GM21390 (cell line): ENCODE data around the gene RNF175.

Source experiments
- ATAC-seq: cut with Tn5 transposase; IDR thresholded peaks from one replicate; pipeline ENCODE4 v1.9.1; 2021; ENCODE audit not compliant: unreplicated experiment

The RNF175 gene

GRCh38 chr4:153785910-153786721, 26.3 kb upstream of the RNF175 start:
- no peak for ATAC-seq

DNA sequence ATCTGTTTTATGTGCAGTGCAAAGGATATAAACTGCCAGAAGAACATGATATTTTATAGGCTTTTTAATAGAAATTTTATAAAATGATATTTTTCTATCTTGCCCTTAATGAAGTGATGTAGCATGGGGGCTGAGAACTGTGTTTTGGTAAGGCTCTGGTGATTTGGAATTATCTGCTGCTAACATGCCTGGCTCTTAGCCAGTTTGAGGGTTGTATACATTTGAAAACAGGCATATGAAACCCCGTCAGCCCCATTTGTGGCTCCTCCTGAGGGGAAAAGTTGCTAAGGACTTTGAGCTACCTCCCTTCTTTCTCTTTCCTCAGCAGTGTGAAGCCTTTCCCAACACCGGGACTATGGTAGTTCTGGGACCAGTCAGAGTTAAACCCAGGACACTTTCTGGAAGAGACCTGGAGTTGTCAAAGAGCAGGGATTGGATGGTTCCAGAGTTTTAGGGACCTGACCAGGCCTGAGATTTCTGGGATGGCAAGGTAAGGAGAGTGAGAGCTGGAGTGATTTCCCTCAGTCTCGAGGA, 24.4 kb upstream of the RNF175 start:
- ATAC-seq, result no peak

GRCh38 chr4:153782581-153782980, 22.8 kb upstream of the RNF175 start:
- no peak for ATAC-seq

GRCh38 chr4:153781717-153782416, 22.0 kb upstream of the RNF175 start:
- no peak for ATAC-seq

- ATAC-seq, result no peak
These were observed 21.5 kb upstream of the RNF175 start for GRCh38 chr4:153781280-153781679.

DNA sequence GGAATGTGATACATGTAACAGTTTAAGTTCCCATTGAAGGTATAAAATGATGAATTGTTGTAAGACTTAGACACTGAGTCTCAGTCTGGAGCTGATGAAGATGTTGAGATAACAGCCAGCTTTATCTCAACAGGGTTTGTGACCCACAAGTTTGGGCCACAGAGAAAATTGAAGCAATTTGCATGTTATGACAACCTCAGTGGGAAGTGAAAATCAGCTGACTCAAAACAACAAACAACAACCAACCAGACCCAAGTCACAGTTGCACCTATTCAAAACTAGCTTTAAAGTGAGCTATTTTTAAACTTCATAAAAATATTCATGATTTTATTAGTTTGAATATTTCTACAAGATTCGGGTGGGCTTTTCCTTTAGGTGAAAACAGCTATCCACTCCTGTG, 21.1 kb upstream of the RNF175 start:
- peak; percentile 80 for ATAC-seq

- no peak for ATAC-seq
These were observed 20.4 kb upstream of the RNF175 start for GRCh38 chr4:153780221-153780620.

DNA sequence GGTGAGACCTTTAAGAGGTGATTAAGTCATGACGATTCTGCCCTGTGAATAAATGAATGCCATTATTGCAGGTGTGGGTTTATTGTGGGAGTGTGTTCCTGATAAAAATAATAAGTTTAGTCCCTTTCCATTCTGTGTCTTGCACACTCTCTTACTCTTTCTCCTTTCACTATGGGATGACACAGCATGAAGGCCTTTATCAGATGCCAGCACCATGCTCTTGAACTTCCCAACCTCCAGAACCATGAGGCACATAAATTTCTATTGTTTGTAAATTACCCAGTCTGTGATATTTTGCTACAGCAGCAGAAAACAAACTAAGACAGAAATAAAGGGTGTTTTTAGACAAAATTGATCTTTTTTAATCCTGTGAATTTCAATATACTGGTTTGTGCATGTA, 18.6 kb upstream of the RNF175 start:
- ATAC-seq, result no peak

DNA sequence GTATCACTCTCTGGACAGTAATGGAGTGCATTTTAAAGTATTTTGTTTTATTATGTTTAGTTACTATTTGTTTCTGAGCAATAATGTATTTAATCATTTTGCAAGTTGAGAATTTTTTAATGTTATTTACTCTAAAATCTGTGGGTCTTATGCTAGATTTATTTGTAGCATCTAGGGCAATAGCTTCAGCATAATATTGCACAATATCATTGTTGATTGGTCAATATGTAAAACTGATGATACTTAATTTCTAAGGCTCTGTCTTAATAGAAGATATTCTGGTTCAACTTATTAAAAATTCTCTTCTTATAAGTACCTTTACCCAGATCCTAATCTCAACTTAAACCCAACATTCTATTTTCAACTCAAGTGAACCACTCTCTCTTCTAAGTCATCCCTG, 17.6 kb upstream of the RNF175 start:
- no peak for ATAC-seq

GRCh38 chr4:153776601-153777000, 16.8 kb upstream of the RNF175 start:
- ATAC-seq, result no peak

DNA sequence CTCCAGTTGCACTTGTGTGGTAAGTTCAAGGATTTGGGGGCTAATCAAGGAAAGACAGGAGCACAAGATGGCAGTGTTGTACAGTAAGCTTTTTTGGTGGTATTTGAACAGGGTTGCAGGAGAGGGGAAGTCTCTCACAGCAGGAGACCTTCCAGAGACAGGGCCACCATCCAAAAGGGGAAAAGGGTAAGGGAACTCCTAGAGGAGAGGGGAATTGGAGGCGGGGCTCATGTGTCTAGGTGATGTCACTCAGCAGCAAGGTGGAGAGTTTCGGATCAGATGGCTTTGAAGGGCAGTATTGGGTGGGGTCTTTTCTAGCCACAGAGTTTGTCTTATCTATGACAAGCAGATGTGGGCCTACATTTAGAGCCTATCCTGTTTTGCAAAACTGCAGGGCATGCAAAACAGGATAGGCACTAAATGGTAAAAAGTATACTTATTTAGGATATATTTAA, 13.4 kb upstream of the RNF175 start:
- no peak for ATAC-seq

- ATAC-seq, result no peak
These were observed 11.2 kb upstream of the RNF175 start for GRCh38 chr4:153771046-153771445.

DNA sequence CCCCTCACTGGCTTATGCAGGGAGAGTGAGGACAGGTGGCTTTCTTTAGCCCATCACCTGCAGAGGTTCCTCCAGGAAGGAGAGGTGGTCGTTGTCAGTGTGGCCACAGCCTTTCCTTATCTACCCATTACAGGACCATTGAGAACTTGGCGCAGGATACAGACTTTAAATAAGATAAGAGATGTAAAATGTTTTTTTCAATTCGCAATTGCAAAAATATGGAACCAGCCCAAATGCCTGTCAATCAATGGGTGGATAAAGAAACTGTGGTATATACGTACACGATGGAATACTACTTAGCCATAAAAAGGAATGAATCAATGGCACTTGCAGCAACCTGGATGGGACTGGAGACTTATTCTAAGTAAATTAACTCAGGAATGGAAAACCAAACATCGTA, 6.9 kb upstream of the RNF175 start:
- no peak for ATAC-seq

DNA sequence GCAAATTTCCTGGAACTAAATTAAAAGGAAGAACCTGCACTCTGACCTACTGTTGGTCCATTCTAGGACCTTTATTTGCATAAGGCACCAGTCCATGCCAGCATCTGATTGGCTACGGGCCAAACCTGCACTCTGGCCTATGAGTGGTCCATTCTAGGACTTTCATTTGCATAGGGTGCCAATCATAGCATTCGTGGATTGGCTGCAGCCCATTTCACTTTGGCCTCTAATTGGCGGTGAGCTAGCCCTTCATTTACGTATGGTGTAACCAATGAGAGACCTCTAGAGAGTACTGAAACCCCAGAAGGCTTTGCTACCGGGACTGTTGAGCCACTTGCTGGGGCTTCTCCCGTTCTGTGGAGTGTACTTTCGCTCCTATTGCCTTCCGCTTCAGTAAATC, 6.1 kb upstream of the RNF175 start:
- ATAC-seq, result no peak

DNA sequence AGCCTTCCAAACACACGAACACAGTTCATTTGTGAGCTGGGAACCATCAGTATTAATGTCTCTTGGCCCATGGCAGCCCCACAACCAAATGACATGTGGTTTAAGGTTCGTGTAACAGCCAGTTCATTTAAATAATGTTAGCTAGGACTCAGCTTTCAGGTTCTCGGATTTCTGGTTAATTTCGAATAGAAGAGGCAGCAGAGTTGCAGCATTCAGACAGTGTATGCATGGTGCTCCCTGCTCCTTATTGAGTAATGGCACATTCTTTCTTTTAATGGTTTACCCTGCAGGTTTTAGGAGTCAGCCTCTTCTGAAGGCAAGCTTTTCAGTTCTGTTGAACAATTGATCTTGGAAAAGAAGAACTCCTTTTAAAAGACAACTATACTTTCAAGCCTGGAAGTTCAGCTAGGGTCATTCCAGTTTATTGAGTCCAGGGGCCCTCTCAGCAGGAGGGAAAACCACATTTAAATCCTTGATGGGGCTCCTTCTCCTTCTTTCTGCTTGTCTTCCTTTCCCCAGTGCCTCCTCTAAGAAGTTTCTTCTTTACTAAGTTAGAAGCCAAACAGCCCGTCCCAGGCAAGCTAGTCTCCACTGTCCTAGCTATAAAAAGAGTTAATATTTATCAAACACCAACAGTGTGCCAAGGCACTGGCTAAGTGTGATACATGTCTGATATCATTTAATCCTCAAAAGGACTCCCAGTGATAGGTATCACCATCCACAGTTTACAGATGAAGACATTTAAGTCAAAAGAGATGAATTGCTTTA, 5.0 kb upstream of the RNF175 start:
- ATAC-seq, result no peak

- ATAC-seq, result no peak
These were observed 3.6 kb upstream of the RNF175 start for GRCh38 chr4:153763404-153763803.

DNA sequence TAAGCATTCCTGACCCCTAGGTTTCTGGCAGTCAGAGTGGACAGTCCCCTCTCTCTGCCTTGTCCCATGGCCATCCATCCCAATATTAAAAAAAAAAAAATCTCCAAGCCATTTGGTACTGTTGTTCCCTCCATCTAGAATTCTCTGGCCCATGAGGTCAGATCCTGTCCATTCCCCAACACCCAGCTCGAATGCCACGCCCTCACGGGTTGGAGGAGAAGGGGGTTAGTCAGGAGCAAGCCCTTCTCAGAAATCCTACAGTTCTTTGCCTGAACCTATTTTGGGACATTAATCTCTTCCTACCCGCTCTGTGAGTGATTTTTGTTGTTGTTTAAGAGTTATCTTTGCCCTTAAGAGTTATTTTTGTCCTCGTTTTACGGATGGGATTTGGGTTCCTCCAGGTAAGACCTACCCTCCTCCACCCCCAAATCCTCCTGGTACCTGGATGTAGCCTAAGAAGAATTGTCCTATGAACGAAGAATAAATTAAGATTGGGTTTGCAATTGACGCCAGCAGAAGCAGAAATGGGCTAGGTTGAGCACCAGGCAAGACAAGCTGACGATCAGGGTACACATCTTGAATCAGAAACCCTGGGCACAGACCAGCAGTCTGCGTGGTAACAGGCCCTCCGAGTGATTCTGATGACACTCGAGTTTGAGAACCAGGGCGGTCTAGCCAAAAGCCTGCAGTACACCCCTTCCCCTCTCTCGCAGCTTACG, 977 bp downstream of the RNF175 start:
- no peak for ATAC-seq

DNA sequence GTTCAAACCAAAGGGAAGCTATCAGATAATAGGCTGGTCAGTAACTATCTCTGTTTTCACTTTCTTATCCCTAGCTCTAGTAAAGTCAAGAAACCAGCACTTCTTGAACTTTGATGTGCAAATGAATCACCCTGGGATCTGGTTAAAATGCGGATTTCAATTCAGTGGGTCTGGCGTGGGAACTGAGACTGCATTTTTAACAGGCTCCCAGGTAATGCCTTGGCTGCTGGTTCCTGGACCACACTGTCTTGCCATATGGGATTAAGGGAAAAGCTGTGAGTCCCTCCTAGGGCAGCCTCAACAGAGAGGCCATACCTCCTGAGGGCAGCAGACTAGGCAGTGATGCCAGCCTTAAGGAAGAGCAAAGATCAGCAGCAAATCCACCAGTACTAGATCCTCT, 1.7 kb downstream of the RNF175 start:
- ATAC-seq, result no peak

DNA sequence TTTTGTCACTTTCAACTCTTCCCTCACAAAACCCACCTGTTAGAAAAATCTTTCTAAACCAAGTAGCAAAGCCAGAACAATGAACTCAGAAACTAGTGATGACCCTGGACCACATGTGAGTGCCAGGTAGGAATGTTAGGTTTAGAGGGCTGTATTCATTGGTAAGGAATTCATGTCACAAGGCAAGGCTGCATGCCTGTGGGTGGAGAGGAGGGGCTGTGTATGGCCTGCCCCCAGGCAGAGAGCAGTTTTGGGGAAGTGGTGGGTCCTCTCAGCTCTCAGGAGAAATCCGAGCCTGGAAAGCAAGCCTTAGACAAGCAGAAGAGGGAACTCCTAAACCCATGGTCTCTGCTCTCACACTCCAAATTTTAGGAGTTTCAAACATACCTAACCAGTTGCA, 2.4 kb downstream of the RNF175 start:
- no peak for ATAC-seq

DNA sequence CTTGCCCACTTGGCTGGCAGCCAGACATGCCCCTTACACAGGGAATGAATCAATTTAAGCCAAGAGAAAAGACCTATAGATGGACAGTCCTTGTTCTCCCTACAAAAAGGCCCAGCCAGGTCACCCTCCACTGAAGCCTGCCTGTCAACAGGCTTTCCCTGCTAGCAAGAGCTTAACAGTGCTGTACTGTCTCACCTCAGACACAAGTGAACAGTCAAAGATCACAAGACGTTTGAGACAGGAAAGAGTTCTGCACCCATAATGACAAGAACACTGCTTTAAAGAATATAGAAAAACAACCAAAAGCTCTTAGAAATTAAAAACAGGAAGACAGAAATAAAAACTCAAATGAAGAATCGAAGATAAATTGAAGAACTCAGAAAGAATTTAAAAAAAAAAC, 4.6 kb downstream of the RNF175 start:
- ATAC-seq, result no peak
